Globus pallidus (tissue), 1 donor: ENCODE measurements around the gene XPO4.
A peak's percentile ranks its signal among the peaks of the same experiment; 100 is the strongest.
"Not testable (repeated sequence)": the region's sequence is repeated elsewhere in the genome, so short reads cannot be mapped to it uniquely, and the experiment has no call there.

Experiments used
- DNase-seq: peaks from one replicate; pipeline ENCODE4 v3.0.0-alpha.2; 2015; ENCODE audit warnings: low spot score

The XPO4 gene

DNA sequence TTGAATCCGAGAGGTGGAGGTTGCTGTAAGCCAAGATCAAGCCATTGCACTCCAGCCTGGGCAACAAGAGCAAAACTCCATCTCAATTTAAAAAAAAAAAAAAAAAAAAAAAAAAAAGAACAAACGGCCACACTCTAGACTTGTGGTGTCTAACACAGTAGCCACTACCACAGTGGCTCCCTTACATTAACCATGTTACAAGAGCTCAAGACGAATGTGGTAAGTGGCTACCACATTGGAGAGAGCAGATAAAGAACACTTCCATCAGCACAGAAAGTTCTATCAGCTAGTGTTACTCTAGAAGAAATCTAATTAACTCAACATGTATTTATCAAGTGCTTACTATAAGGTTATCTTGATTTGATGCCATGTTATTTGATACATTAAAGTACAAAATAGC lies 11.5 kb downstream of the XPO4 start:
- DNase-seq = no peak

DNA sequence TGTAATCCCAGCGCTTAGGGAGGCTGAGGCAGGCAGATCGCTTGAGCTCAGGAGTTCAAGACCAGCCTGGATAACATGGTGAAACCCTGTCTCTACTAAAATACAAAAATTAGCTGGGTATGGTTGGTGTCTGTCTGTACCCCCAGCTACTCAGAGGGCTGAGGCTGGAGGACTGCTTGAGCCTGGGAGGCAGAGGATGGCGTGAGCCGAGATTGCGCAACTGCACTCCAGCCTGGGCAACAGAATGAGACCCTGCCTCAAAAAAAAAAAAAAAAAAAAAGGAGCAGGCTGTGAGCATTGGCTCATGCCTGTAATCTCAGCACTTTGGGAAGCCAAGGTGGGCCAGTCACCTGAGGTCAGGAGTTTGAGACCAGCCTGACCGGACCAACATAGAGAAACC lies 12.0 kb downstream of the XPO4 start:
- DNase-seq = not testable (repeated sequence)

DNA sequence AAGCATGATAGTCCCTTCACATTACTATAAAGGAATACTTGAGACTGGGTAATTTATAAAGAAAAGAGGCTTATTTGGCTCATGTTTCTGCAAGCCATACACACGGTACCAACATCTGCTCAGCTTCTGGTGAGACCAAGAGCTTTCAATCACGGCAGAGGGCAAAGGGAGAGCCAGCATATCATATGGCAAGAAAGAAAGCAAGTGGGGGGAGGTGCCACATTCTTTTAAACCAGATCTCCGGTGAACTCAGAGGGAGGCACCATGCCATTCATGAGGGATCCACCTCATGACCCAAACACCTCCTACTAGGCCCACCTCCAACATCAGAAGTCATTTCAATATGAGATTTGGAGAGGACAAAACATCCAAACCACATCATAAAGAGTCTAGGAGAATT lies 20.3 kb downstream of the XPO4 start:
- no peak for DNase-seq

DNA sequence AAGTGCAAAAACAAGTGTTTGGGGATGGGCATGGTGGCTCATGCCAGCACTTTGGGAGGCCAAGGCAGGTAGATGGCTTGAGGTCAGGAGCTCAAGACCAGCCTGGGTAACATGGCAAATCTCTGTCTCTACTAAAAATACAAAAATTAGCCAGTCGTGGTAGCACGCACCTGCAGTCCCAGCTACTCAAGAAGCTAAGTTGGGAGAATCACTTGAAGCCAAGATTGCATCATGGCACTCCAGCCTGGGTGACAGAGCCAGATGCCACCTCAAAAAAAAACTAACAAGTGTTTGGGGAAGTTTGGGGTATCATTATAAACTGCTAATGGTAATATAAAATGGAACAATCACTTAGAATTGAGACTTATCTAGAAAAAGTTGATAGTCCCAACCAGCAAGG lies 24.6 kb downstream of the XPO4 start:
- no peak for DNase-seq

DNA sequence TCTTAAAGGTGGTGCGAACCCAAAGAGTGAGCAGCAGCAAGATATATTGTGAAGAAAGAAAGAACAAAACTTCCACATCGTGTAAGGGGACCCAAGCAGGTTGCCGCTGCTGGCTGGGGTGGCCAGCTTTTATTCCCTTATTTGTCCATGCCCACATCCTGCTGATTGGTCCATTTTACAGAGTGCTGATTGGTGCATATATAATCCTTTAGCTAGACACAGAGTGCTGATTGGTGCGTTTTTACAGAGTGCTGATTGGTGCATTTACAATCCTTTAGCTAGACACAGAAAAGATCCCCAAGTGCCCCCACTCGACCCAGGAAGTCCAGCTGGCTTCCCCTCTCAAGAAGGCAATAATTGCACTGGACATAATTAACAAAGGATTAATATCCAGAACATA lies 25.7 kb downstream of the XPO4 start:
- DNase-seq = not testable (repeated sequence)

DNA sequence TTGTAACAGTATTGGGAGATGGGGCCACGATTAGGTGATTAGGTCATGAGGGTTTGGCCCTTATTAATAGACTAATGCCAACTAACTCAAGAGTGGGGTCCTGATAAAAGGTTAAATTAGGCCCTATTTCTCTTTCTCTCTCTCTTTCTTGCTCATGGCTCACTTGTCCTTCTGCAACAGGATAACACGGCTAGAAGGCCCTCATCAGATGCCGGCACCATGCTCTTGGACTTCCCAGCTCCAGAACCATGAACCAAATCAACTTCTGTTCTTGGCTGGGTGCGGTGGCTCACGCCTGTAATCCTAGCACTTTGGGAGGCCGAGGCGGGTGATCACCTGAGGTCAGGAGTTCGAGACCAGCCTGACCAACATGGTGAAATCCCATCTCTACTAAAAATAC lies 28.1 kb downstream of the XPO4 start:
- not testable (repeated sequence) for DNase-seq

DNA sequence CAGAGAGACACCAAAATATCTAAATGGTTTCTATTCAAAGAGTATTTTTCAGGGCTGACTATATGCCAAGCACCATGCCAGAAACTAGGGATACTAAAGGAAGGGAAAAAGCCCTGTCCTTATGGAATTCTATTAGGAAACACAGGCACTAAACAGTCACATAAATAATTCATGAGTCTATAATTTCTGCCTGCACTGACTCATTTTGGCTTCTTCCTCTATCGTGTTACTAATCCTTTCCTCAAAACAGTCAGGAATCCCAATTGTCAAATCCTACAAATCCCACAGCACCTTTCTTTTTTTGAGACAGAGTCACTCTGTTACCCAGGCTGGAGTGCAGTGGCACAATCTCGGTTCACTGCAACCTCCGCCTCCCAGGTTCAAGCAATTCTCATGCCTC lies 29.2 kb downstream of the XPO4 start:
- no peak for DNase-seq

DNA sequence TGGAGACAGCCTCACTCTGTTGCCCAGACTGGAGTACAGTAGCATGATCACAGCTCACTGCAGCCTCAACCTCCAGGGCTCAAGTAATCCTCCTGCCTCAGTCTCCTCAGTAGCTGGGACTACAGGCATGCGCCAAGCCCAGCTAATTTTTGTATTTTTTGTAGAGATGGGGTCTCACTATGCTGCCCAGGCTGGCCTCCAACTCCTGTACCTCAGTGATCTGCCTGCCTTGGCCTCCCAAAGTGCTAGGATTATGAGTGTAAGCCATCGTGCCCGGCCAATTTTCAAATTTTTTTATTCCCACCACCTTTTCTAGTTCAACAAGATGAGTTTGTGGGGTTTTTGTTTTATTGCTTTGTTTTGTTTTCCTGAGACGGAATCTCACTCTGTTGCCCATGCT lies 31.7 kb downstream of the XPO4 start:
- DNase-seq = no peak

DNA sequence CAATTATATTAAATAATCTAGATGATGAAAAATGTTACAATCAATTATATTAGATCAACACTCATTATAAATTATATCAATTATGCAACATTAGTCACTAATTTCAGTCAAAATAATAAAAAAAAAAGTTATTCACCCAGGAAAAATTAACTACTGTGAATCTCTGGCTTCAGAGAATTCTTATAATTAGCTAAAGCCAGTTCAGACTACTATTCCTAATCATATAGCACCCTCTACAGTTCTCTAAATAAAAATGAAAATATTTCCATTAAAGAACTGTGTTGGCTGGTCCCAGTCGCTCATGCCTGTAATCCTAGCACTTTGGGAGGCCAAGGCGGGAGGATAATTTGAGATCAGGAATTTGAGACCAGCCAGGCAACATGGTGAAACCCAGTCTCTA lies 33.0 kb downstream of the XPO4 start:
- DNase-seq = peak; percentile 13

DNA sequence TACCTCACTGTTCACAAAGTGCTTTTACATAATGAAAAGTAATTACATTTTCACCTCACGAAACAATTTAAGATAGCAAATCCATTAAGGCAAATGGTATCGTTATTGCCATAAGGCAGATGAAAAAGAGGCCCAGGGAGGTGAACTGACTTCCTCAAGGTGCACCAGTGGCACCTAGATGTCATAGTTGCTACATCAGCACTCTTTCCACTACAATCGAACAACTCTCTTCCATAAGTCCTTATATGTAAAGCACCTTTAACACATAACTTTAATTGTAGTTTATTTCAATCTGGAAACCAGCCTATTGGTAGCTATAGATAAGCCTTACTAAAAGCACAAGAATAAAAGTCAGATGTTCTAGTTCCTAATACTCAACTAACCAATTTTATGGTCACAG lies 35.1 kb downstream of the XPO4 start:
- no peak for DNase-seq

DNA sequence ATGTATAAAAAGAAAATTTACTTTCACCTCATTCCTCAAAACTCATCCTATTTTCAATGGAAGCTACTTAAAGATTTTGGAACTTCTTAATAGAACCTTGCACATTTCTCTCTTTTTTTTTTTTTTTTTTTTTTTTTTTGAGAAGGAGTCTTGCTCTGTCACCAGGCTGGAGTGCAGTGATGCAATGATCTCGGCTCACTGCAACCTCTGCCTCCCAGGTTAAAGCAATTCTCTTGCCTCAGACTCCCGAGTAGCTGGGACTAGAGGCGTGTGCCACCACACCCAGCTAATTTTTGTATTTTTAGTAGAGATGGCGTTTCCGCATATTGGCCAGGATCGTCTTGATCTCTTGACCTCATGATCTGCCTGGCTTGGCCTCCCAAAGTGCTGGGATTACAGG lies 40.9 kb downstream of the XPO4 start:
- DNase-seq = not testable (repeated sequence)

DNA sequence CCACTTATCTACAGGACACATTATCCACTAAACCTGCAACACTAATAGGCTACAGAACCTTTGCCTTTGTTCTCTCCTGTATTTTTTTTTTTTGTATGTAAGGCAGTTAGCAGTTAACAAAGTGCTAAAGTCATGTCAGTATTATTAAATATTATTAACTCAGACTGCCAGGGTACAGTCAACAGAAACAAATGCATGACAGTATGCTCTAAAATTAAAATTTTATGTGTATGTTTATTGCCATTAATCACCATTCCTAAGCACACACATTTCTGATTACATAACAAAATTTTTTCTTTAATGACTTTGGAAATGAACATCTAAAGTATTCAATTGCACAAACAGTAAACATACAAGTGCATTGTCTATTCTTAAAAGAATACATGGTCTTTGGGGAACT lies 41.7 kb downstream of the XPO4 start:
- no peak for DNase-seq

DNA sequence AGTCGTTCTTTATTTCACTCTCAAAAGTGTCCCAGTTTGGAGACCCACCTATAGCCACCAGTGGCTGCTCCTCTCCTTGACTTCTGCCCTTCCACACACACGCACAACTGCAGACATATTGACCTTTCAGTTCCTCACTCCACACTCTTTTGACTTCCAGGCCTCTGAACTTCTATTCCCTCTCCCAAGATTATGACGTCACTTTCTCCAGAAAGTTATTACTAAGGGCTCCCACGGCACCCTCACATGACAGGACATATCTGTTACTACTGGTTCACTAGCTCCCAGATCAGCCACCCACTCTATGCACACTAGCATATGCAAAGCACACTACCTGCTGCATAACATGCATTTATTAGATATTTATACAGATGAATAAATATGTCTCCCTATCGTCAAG lies 45.9 kb downstream of the XPO4 start:
- DNase-seq = no peak

DNA sequence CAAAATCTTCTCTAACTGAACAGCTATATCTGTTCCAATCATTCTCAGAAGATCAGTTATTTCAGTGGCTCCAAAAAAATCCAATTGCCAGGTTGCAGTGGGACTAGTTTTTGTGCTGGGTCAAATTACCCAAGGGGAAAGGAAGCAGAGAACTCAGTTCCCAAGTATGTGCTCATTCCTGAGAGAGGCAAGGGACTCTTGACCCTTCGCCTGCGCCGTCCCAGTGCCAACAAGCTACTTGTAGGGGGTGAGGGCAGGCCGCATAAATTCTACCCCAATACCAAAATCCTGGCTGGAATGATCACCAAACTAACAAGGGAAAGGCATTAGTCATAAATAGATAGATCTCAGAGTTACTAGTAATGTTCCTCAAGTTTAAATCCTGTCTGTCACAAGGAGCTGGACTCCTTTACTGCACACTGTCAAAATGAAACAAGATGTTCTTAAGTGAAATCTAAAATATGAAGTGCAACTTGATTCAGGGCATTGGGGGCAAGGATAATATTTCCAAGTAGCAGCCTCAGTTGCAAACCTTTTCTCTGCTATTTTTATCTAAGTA lies 50.6 kb downstream of the XPO4 start:
- no peak for DNase-seq

DNA sequence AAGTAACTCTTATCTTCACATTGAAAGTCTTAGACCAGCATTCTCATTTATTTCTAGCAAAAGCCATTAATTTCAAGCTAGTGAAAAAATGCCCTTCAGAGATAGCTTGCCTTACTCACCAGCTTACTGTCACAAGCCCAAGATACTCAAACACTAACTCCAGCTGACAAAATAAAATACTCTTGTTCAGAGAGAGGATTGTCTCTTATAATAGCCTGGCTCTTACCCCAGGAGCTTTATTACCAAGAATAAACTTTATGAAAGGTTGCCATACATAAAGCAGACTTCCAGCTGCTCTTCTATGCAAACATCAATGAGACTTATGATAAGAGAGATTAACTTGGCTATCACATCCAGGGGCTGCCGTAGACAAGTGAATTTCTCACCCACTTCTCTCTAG lies 53.6 kb downstream of the XPO4 start:
- no peak for DNase-seq

DNA sequence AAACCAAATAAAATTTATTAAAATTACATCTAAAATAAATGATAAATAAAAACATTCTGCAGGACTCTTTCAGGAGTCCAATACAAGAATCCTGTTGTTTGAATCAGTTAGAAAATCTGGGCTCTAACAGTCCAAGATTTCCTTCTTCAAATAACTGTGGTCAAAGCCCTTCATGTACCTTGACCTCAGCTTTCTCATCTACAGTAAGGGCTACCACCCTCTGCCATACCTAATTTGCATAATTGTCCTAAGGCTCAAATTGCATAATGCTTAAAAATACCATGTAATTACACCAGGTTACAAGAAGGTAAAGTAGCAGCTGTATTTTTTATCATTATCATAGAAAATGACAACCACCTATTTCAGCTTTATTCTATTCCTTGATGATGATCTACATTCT lies 54.3 kb downstream of the XPO4 start:
- DNase-seq = no peak

DNA sequence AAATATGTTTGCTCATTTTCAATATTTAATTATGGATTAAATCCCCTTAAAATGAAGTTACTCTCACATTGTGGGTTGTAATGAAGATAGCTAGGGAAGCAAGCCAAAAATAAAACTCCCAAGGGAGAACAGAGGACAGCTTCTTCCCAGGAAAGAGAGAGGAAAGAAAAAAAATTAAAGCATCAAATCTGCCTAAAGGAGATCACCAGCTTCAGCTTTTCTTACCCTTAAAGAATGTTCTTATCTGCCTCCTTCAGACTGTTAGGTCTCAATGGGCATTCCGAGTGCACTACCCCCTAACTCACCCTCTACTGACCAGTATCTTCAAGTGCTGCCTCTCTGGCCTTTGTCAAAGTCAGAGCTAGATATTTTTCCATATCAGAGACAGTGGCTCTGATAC lies 55.2 kb downstream of the XPO4 start:
- no peak for DNase-seq

DNA sequence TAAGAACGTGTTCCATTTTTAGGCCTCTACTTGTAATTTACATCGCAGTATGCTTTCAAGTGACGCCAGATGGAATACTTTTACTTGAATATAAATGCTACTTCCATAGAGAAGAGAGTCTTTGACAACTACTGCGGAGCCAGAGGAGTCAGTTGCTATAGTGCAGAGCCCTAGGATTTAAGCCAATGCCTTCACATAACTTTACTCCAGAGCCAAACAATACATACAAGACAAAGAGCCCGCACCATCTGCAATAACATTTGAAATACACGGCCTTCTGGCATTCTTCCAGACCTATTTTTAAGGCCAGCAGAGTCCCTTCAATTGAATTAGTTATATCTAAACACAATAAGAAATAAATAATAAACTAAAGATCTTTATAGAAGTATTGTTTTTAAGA lies 59.4 kb downstream of the XPO4 start:
- peak; percentile 14 for DNase-seq

DNA sequence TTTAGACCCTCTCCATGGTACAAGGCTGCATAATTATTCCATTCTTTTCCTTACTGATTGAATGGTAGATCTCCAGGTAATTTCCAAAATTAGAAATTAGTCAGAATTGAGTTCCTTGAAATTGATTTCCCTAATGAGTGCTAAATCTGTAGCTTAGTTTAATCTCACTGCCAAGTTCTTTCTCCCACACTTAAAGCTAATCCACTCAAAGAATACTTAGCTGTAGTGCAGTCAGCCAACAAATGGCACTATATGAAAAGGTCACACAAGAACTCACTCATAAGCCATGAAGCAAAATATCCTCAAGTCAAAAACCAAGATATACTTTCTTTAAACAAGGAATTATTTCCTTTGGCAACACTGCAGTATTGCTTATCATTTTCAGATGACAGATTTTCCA lies 62.0 kb downstream of the XPO4 start:
- DNase-seq = no peak

DNA sequence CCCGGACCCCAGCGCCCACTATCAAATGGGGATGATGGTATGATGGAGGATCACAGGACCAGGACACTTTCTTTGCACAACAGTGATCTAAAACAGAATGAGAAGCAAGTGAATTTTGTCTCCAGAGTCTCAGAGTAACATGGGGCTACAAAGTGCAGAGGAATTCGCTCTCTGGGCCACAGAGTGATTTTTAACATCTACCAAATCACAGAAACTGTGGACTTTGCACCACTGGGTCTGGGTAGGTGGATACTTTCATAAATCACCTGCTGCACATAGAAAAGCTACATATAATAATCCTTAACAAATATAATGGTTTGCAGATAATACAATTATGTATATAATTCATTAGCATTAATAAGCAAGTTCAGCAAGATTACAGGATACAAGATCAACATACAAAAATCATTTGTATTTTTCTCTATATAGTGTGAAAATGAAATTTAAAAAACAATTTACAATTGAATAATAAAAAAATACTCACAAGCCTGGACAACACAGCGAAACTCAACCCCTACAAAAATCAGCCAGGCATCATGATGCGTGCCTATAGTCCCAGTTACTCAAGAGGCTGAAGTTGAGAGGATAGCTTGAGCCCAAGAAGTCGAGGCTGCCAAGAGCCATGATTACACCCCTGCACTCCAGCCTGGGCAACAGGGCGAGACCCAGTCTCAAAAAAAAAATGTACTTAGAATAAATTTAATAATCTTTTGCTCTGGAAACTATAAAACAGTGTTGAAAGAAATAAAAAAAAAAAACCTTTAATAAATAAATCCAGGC lies 68.5 kb downstream of the XPO4 start:
- DNase-seq = no peak

DNA sequence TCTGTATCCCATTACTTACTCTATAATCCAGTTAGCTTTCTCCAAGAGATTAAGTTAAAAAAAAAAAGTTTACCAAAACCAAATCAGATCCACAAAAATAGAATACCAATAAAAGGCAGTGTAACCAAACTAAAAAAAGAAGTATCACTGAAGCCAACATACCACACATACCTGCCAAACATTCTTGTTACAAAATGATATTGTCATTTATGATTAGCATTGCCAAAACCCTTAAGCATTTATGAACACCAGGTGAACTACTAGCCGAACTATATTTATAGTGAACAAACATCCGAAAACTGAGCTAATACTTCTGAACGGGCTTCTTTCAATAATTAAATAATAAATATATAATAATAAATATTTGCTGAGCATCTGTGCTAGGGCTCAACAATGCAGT lies 69.7 kb downstream of the XPO4 start:
- no peak for DNase-seq

DNA sequence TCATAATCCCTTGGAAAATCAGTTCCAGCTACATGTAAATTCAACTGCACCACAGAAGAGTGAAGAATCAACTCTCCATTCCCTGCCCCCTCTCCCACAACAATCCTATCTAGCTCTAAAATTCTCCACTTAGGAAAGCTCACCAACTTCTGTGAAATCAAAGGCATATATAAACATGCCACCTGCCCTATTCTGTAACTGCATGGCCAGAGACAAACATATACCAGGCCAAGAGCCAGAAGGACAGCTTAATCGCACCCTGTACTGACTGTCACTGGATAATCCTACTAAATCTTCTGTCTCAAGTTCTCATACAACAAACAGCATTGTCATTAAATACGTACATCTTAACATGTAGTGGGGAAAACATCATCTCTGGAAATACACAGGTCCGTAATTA lies 70.6 kb downstream of the XPO4 start:
- no peak for DNase-seq

DNA sequence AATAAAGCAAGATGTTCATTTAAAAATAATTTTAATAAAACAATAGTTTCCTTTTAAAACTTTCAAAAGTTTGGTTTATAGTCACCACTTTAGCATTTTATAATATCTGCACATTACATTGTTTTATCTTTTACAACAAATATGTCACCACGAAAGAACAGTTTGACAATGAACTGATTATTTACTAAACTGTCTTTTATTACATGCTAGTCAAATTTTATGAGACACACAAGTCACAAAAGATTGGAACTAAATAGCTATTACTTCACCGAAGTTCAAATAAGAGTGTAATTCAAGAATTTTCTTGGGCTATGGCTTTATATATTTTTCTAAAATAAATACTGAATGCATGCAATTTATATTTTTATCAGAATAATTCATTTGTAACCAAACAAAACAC lies 71.3 kb downstream of the XPO4 start:
- no peak for DNase-seq
